Measurements from ENCODE around the gene CHFR.
A peak's percentile ranks its signal among the peaks of the same experiment; 100 is the strongest.
"Not testable (repeated sequence)": the region's sequence is repeated elsewhere in the genome, so short reads cannot be mapped to it uniquely, and the experiment has no call there.

The CHFR gene

GRCh38 chr12:132887513-132888351 lies at the start of gene CHFR:
Gene CHFR (minus strand): TSS chr12:132887605. CDS start chr12:132887328, 277 bp downstream.
- peak; percentile 98 for DNase-seq

- not testable (repeated sequence) for DNase-seq
Observed at GRCh38 chr12:132936921-132937320, 49.5 kb upstream of the CHFR start.

- no peak for DNase-seq
Observed at GRCh38 chr12:132936163-132936562, 48.8 kb upstream of the CHFR start.

- no peak for DNase-seq
Observed at GRCh38 chr12:132926415-132926833, 39.0 kb upstream of the CHFR start.

GRCh38 chr12:132925597-132926414 lies 38.4 kb upstream of the CHFR start:
- no peak for DNase-seq

GRCh38 chr12:132924356-132924755 lies 37.0 kb upstream of the CHFR start:
- DNase-seq: no peak

- no peak for DNase-seq
Observed at GRCh38 chr12:132923356-132923909, 36.0 kb upstream of the CHFR start.

GRCh38 chr12:132922676-132923075 lies 35.3 kb upstream of the CHFR start:
- DNase-seq: no peak

- no peak for DNase-seq
Observed at GRCh38 chr12:132921685-132922084, 34.3 kb upstream of the CHFR start.

- DNase-seq: no peak
Observed at GRCh38 chr12:132918680-132919079, 31.3 kb upstream of the CHFR start.

- no peak for DNase-seq
Observed at GRCh38 chr12:132909030-132909368, 21.6 kb upstream of the CHFR start.

GRCh38 chr12:132908145-132909029 lies 21.0 kb upstream of the CHFR start:
- DNase-seq: peak; percentile 98

GRCh38 chr12:132907789-132908144 lies 20.4 kb upstream of the CHFR start:
- not testable (repeated sequence) for DNase-seq

- no peak for DNase-seq
Observed at GRCh38 chr12:132907216-132907615, 19.8 kb upstream of the CHFR start.

- DNase-seq: peak; percentile 26
Observed at GRCh38 chr12:132904718-132905328, 17.4 kb upstream of the CHFR start.

- DNase-seq: no peak
Observed at GRCh38 chr12:132899033-132899432, 11.6 kb upstream of the CHFR start.

GRCh38 chr12:132888852-132889251 lies 1.4 kb upstream of the CHFR start:
- DNase-seq: no peak

GRCh38 chr12:132886529-132887477 lies 602 bp downstream of the CHFR start:
- peak; percentile 34 for DNase-seq

- peak; percentile 23 for DNase-seq
Observed at GRCh38 chr12:132881818-132882217, 5.6 kb downstream of the CHFR start.

GRCh38 chr12:132874620-132875019 lies 12.8 kb downstream of the CHFR start:
- not testable (repeated sequence) for DNase-seq

GRCh38 chr12:132874175-132874574 lies 13.2 kb downstream of the CHFR start:
- DNase-seq: no peak

All from EL (cell line).